HFF-Myc (cell line): ENCODE data around the gene SLC4A4.

Experiments used
- DNase-seq: peaks from one replicate; pipeline ENCODE4 v3.0.0-alpha.2; 2011; ENCODE audit warnings: low read depth; ENCODE audit errors: extremely low read depth
- H3K4me3 ChIP-seq: replicated peaks from 2 replicates; pipeline ENCODE4 v1.5.1; 2011; ENCODE audit warnings: low read depth, mild to moderate bottlenecking, control low read depth, low read length
- CTCF ChIP-seq: IDR thresholded peaks from 2 replicates; pipeline ENCODE4 v1.5.1; 2012; ENCODE audit warnings: mild to moderate bottlenecking, low read depth, low read length, control low read depth; ENCODE audit errors: missing control alignments

The SLC4A4 gene

GRCh38 chr4:71602289-71602900, 263.6 kb downstream of the SLC4A4 start:
- H3K4me3 ChIP-seq, result no peak overlapping the region
- TF ChIP-seq CTCF, result no peak
- no peak for DNase-seq

GRCh38 chr4:71604785-71605184, 266.0 kb downstream of the SLC4A4 start:
- no peak for TF ChIP-seq CTCF
- no peak overlapping the region for H3K4me3 ChIP-seq
- DNase-seq, result no peak

- no peak for DNase-seq
- TF ChIP-seq CTCF, result no peak
- no peak overlapping the region for H3K4me3 ChIP-seq
Observed at GRCh38 chr4:71607109-71607508, 268.3 kb downstream of the SLC4A4 start.

GRCh38 chr4:71607780-71608677, 269.2 kb downstream of the SLC4A4 start:
- no peak for DNase-seq
- H3K4me3 ChIP-seq, result no peak overlapping the region
- no peak for TF ChIP-seq CTCF

- no peak for DNase-seq
- no peak for TF ChIP-seq CTCF
- H3K4me3 ChIP-seq, result no peak overlapping the region
Observed at GRCh38 chr4:71608678-71609071, 269.9 kb downstream of the SLC4A4 start.

GRCh38 chr4:71609167-71609566, 270.3 kb downstream of the SLC4A4 start:
- no peak for TF ChIP-seq CTCF
- H3K4me3 ChIP-seq, result no peak overlapping the region

GRCh38 chr4:71609651-71610050, 270.8 kb downstream of the SLC4A4 start:
- no peak for TF ChIP-seq CTCF
- DNase-seq, result no peak
- no peak overlapping the region for H3K4me3 ChIP-seq

More at GRCh38 chr4:71609167-71609566, 270.3 kb downstream of the SLC4A4 start:
- DNase-seq, result no peak
